ENCODE measurements around the gene MAGEA2B. TPM values are rescaled to one million over a fixed set of nuclear protein-coding genes. Genes with fewer than 3 reads are reported as not detected.
A peak's percentile ranks its signal among the peaks of the same experiment; 100 is the strongest.
"Not testable (repeated sequence)": the region's sequence is repeated elsewhere in the genome, so short reads cannot be mapped to it uniquely, and the experiment has no call there.

MAGEA2B gene
- total and polyA plus RNA-seq, 4 donors: not detected

DNA sequence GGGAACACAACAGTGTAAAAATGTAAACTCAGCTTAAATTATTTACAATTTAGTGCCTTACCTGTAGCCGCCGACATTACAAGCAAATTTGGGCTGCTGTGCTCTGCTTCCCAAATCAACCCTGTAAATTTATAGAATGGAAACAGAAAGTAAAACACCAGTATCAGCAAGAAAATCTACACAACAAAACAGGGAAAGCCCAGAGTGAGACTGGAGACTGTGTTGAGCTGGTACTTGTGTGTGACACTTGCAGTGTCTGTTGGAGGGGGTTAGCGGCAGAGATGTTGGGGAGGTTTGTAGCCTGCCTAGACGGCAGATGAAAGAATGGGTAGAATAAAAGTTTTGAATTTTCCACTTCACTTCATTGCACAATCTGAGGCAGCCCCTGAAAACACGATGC is 1.2 kb upstream of the MAGEA2B start:
- no CpG with 5 or more reads among the region's 5 CpGs for WGBS, 2 donors
- intact Hi-C loops (cut with DNase I); H3K27me3 ChIP-seq (ENCODE audit: control insufficient read depth in 1 of 2, insufficient read depth in 2 of 2, low read length in 1 of 2): not testable (repeated sequence)

DNA sequence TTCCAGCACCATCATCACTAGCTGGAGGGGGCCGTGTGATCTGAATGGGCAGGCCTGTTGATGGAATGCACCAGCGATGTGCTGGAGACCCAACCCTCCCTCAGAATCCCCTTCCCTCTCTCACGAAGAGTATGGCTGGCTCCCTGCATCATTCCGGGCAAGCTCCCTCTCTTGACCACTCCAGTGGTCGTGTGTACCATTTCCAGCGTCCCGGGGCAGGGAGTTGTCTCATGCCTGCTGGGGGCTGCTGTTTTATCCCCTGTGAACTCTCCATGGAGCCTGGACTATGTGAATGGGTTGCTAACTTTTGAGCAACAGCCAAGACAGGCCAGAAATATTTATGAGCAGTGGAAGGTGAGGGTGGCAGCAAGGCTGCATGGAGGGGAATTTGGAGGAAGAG is 11.0 kb downstream of the MAGEA2B start:
- no peak overlapping the region for H3K27ac ChIP-seq (ENCODE audit: low read depth in 1 of 2, low read length in 2 of 2)
- 61 to 65% methylated on average over 7 of the region's 7 CpGs for WGBS, 2 donors
- DNase-seq: no peak
- intact Hi-C loops (cut with DNase I): no loop called here
- no peaks in the 10 kb centered on the region for H3K9me3 ChIP-seq (ENCODE audit: control insufficient read depth, low read length)
- H3K27me3 ChIP-seq (ENCODE audit: control insufficient read depth in 1 of 2, insufficient read depth in 2 of 2, low read length in 1 of 2): no peaks in the 10 kb centered on the region
- no peak overlapping the region for H3K4me3 ChIP-seq (ENCODE audit: low read length in 2 of 2)
- H3K36me3 ChIP-seq (ENCODE audit: control insufficient read depth in 1 of 2, insufficient read depth in 2 of 2, low read length in 1 of 2): no peaks in the 10 kb centered on the region
- H3K4me1 ChIP-seq (ENCODE audit: control insufficient read depth in 1 of 2, insufficient read depth in 2 of 2, low read length in 2 of 2): no peaks in the 10 kb centered on the region
- ATAC-seq (ENCODE audit: low FRiP score): no peak

More for the DNA sequence above, 1.2 kb upstream of the MAGEA2B start:
- DNase-seq; H3K4me1 ChIP-seq (ENCODE audit: control insufficient read depth in 1 of 2, insufficient read depth in 2 of 2, low read length in 2 of 2); ATAC-seq (ENCODE audit: low FRiP score); H3K36me3 ChIP-seq (ENCODE audit: control insufficient read depth in 1 of 2, insufficient read depth in 2 of 2, low read length in 1 of 2); H3K4me3 ChIP-seq (ENCODE audit: low read length in 2 of 2); H3K9me3 ChIP-seq (ENCODE audit: control insufficient read depth, low read length); H3K27ac ChIP-seq (ENCODE audit: low read depth in 1 of 2, low read length in 2 of 2): not testable (repeated sequence)

DNA sequence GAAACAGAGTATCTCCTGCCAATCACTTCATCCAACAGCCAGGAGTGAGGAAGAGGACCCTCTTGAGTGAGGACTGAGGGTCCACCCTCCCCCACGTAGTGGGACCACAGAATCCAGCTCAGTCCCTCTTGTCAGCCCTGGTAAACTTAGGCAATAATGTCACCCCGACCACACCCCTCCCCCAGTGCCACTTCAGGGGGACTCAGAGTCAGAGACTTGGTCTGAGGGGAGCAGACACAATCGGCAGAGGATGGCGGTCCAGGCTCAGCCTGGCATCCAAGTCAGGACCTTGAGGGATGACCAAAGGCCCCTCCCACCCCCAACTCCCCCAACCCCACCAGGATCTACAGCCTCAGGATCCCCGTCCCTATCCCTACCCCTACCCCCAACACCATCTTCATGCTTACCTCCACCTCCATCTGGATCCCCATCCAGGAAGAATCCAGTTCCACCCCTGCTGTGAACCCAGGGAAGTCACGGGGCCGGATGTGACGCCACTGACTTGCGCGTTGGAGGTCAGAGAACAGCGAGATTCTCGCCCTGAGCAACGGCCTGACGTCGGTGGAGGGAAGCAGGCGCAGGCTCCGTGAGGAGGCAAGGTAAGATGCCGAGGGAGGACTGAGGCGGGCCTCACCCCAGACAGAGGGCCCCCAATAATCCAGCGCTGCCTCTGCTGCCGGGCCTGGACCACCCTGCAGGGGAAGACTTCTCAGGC is 19.0 kb downstream of the MAGEA2B start, which contains the start of the genes CSAG1 and MAGEA12:
Gene CSAG1, minus strand, starts transcription at position 461 of the 715 bp plus-strand sequence. CDS start 1,261 bp downstream, outside the sequence.
Gene MAGEA12, plus strand, starts transcription at position 497 of the 715 bp plus-strand sequence. CDS start 2,405 bp downstream, outside the sequence.
- no peaks in the 10 kb centered on the region for H3K27me3 ChIP-seq (ENCODE audit: control insufficient read depth in 1 of 2, insufficient read depth in 2 of 2, low read length in 1 of 2)
- intact Hi-C loops (cut with DNase I): no loop called here
- H3K27ac ChIP-seq (ENCODE audit: low read depth in 1 of 2, low read length in 2 of 2): no peak within 1 kb of the TSS
- ATAC-seq (ENCODE audit: low FRiP score) (no peak), DNase-seq (peak in 1 of 2 donors; percentile 69)
- H3K9me3 ChIP-seq (ENCODE audit: control insufficient read depth, low read length): no peaks in the 10 kb centered on the region
- H3K4me1 ChIP-seq (ENCODE audit: control insufficient read depth in 1 of 2, insufficient read depth in 2 of 2, low read length in 2 of 2): no peaks in the 10 kb centered on the region
- 87 to 92% methylated on average over 16 to 20 of the region's 21 CpGs for WGBS, 2 donors
- H3K4me3 ChIP-seq (ENCODE audit: low read length in 2 of 2): no peak within 1 kb of the TSS
- H3K36me3 ChIP-seq (ENCODE audit: control insufficient read depth in 1 of 2, insufficient read depth in 2 of 2, low read length in 1 of 2): no peaks in the 10 kb centered on the region

DNA sequence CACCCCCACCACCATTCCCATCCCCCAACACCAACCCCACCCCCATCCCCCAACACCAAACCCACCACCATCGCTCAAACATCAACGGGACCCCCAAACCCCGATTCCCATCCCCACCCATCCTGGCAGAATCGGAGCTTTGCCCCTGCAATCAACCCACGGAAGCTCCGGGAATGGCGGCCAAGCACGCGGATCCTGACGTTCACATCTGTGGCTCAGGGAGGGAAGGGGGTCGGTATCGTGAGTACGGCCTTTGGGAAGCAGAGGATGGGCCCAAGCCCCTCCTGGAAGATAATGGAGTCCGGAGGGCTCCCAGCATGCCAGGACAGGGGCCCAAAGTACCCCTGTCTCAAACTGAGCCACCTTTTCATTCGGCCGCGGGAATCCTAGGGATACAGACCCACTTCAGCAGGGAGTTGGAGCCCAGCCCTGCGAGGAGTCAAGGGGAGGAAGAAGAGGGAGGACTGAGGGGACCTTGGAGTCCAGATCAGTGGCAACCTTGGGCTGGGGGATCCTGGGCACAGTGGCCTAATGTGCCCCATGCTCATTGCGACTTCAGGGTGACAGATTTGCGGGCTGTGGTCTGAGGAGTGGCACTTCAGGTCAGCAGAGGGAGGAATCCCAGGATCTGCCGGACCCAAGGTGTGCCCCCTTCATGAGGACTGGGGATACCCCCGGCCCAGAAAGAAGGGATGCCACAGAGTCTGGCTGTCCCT is 19.9 kb downstream of the MAGEA2B start:
- 90 to 95% methylated on average over 22 of the region's 22 CpGs for WGBS, 2 donors
- H3K36me3 ChIP-seq (ENCODE audit: control insufficient read depth in 1 of 2, insufficient read depth in 2 of 2, low read length in 1 of 2); H3K27ac ChIP-seq (ENCODE audit: low read depth in 1 of 2, low read length in 2 of 2); H3K4me3 ChIP-seq (ENCODE audit: low read length in 2 of 2); ATAC-seq (ENCODE audit: low FRiP score); intact Hi-C loops (cut with DNase I); H3K27me3 ChIP-seq (ENCODE audit: control insufficient read depth in 1 of 2, insufficient read depth in 2 of 2, low read length in 1 of 2); H3K4me1 ChIP-seq (ENCODE audit: control insufficient read depth in 1 of 2, insufficient read depth in 2 of 2, low read length in 2 of 2); H3K9me3 ChIP-seq (ENCODE audit: control insufficient read depth, low read length): not testable (repeated sequence)
- DNase-seq: peak in 1 of 2 donors; percentile 52

- no peak for ATAC-seq (ENCODE audit: low FRiP score)
- 45 to 70% methylated on average over 2 of the region's 2 CpGs for WGBS, 2 donors
- H3K27ac ChIP-seq (ENCODE audit: low read depth in 1 of 2, low read length in 2 of 2): no peak overlapping the region
- no peaks in the 10 kb centered on the region for H3K9me3 ChIP-seq (ENCODE audit: control insufficient read depth, low read length)
- H3K36me3 ChIP-seq (ENCODE audit: control insufficient read depth in 1 of 2, insufficient read depth in 2 of 2, low read length in 1 of 2): no peaks in the 10 kb centered on the region
- no peaks in the 10 kb centered on the region for H3K27me3 ChIP-seq (ENCODE audit: control insufficient read depth in 1 of 2, insufficient read depth in 2 of 2, low read length in 1 of 2)
- intact Hi-C loops (cut with DNase I): no loop called here
- no peaks in the 10 kb centered on the region for H3K4me1 ChIP-seq (ENCODE audit: control insufficient read depth in 1 of 2, insufficient read depth in 2 of 2, low read length in 2 of 2)
- DNase-seq: no peak
- H3K4me3 ChIP-seq (ENCODE audit: low read length in 2 of 2): no peak overlapping the region
Measured at GRCh38 chrX:152735101-152735500, 20.7 kb downstream of the MAGEA2B start.

GRCh38 chrX:152735860-152736511 is 21.6 kb downstream of the MAGEA2B start:
- intact Hi-C loops (cut with DNase I): no loop called here
- no peaks in the 10 kb centered on the region for H3K36me3 ChIP-seq (ENCODE audit: control insufficient read depth in 1 of 2, insufficient read depth in 2 of 2, low read length in 1 of 2)
- H3K4me1 ChIP-seq (ENCODE audit: control insufficient read depth in 1 of 2, insufficient read depth in 2 of 2, low read length in 2 of 2): no peaks in the 10 kb centered on the region
- no peak overlapping the region for H3K4me3 ChIP-seq (ENCODE audit: low read length in 2 of 2)
- H3K27ac ChIP-seq (ENCODE audit: low read depth in 1 of 2, low read length in 2 of 2): no peak overlapping the region
- DNase-seq: peak in 1 of 2 donors; percentile 53
- ATAC-seq (ENCODE audit: low FRiP score): no peak
- H3K9me3 ChIP-seq (ENCODE audit: control insufficient read depth, low read length): no peaks in the 10 kb centered on the region
- H3K27me3 ChIP-seq (ENCODE audit: control insufficient read depth in 1 of 2, insufficient read depth in 2 of 2, low read length in 1 of 2): no peaks in the 10 kb centered on the region
- 81 to 91% methylated on average over 9 to 12 of the region's 12 CpGs for WGBS, 2 donors

DNA sequence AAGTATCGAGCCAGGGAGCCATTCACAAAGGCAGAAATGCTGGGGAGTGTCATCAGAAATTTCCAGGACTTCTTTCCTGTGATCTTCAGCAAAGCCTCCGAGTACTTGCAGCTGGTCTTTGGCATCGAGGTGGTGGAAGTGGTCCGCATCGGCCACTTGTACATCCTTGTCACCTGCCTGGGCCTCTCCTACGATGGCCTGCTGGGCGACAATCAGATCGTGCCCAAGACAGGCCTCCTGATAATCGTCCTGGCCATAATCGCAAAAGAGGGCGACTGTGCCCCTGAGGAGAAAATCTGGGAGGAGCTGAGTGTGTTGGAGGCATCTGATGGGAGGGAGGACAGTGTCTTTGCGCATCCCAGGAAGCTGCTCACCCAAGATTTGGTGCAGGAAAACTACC is 22.1 kb downstream of the MAGEA2B start:
- WGBS, 2 donors: 80 to 89% methylated on average over 12 of the region's 12 CpGs
- H3K9me3 ChIP-seq (ENCODE audit: control insufficient read depth, low read length); ATAC-seq (ENCODE audit: low FRiP score); H3K27me3 ChIP-seq (ENCODE audit: control insufficient read depth in 1 of 2, insufficient read depth in 2 of 2, low read length in 1 of 2); DNase-seq; H3K27ac ChIP-seq (ENCODE audit: low read depth in 1 of 2, low read length in 2 of 2); H3K36me3 ChIP-seq (ENCODE audit: control insufficient read depth in 1 of 2, insufficient read depth in 2 of 2, low read length in 1 of 2); intact Hi-C loops (cut with DNase I); H3K4me1 ChIP-seq (ENCODE audit: control insufficient read depth in 1 of 2, insufficient read depth in 2 of 2, low read length in 2 of 2); H3K4me3 ChIP-seq (ENCODE audit: low read length in 2 of 2): not testable (repeated sequence)

- Histone ChIP-seq H3K9me3 (ENCODE audit: control insufficient read depth, low read length) (no peaks in the 10 kb centered on the region), H3K36me3 (ENCODE audit: control insufficient read depth in 1 of 2, insufficient read depth in 2 of 2, low read length in 1 of 2) (no peaks in the 10 kb centered on the region), H3K27ac (ENCODE audit: low read depth in 1 of 2, low read length in 2 of 2) (no peak overlapping the region), H3K4me3 (ENCODE audit: low read length in 2 of 2) (no peak overlapping the region), H3K27me3 (ENCODE audit: control insufficient read depth in 1 of 2, insufficient read depth in 2 of 2, low read length in 1 of 2) (no peaks in the 10 kb centered on the region), H3K4me1 (ENCODE audit: control insufficient read depth in 1 of 2, insufficient read depth in 2 of 2, low read length in 2 of 2) (no peaks in the 10 kb centered on the region)
- intact Hi-C loops (cut with DNase I): no loop called here
- ATAC-seq (ENCODE audit: low FRiP score) (no peak), DNase-seq (no peak)
- WGBS, 2 donors: 78 to 86% methylated on average over 5 of the region's 5 CpGs
Measured at GRCh38 chrX:152738560-152738959, 24.1 kb downstream of the MAGEA2B start.
